GM19463 (cell line): ENCODE data around the gene DAND5.

Source experiments
- ATAC-seq: cut with Tn5 transposase; IDR thresholded peaks from one replicate; pipeline ENCODE4 v1.9.1; 2021; ENCODE audit warnings: mild to moderate bottlenecking, moderate library complexity; ENCODE audit not compliant: unreplicated experiment

DAND5 gene

GRCh38 chr19:12969292-12969988 is at the start of gene DAND5:
DAND5 (plus strand) TSS chr19:12969576; CDS start chr19:12969661, 85 bp downstream.
- ATAC-seq: no peak

- ATAC-seq: no peak
Measured at GRCh38 chr19:12921047-12921446, 48.3 kb upstream of the DAND5 start.

GRCh38 chr19:12922959-12923358 is 46.4 kb upstream of the DAND5 start:
- ATAC-seq: no peak

DNA sequence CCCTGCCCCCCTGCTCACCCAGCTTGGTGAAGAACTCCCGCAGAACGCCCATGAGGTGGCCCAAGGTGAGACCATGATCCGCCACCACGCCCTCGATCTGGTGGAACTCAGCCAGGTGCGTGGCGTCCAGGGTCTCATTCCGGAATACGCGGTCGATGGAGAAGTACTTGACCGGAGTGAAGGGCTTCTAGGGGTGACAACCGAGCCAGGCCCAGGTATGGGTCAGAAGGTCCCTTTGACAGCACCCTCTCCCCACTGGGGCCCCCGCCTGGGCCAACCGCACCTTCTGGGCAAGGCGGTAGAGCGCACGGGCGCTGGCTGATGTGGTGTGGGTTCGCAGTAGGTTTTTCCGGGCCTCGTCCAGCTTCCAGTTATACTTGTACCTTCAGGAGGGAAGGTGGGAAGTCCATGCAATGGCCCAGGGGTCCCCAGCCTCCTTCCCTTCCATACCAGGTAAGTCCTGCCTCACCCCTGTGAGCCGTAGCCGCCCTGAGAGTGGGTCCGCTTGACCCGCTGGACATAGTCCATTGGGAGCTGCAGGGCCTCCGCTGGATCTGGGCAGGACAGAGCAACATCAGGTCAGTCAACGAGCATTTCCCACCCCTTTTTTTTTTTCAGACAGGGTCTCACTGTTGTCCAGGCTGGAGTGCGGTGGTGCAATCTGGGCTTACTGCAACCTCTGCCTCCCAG is 44.6 kb upstream of the DAND5 start:
- ATAC-seq: no peak

- no peak for ATAC-seq
Measured at GRCh38 chr19:12930002-12930645, 39.3 kb upstream of the DAND5 start.

DNA sequence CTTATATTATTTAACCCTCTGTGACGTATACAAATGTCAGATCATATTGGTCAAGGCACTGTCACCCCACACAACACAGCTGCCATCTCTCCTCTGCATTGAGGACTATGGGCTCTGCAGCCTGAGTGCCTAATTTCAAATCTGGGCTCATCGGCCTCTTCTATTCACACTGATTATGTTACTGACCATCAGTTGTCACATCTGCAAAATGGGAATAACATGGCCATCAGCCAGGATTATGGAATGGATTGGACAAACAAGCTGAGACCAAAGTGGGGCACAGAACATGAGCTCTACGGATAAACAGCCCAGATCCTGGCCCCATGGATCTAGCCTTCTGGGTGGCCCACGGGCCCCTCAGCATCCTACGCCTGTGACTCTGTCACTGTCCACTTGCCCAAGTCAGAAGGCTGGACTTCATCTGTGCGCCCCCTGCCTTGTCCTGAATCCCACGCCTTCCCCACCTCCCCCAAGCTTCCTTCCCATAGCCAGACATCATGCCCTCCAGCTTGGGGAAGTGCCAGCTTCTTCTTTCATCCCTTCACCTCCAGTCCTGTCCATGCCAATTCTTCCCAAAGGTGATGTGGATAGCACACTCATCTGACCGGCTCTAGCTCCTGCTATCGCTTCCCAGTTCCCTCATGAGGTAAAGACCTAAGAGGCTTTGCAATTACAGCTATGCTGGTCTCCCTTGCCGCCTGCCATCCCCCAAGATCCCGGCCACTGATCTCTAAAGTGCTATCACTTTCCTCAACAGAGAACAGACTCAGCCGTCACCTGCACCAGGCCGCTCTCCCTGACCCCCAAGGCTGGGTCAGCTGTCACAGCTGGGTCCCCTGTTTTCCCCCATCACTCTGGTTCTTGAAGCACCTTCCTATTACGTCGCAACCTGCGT is 36.7 kb upstream of the DAND5 start:
- no peak for ATAC-seq

GRCh38 chr19:12933287-12934072 is 35.9 kb upstream of the DAND5 start, which contains the start of gene FARSA:
FARSA (minus strand) TSS chr19:12933711; CDS start chr19:12933696, 15 bp downstream.
- ATAC-seq: peak; percentile 38

DNA sequence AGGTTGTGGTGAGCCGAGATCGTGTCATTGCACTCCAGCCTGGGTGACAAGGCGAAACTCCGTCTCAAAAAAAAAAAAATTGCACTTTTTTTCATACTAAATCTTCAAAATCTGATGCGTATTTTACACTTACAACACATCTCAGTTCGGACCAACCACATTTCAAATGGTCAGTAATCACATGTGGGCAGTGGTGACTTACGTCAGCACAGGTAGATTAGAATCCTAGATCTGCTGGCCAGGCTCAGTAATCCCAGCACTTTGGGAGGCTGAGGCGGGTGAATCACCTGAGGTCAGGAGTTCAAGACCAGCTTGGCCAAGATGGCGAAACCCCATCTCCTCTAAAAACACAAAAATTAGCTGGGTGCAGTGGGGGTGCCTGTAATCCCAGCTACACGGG is 34.3 kb upstream of the DAND5 start:
- no peak for ATAC-seq

DNA sequence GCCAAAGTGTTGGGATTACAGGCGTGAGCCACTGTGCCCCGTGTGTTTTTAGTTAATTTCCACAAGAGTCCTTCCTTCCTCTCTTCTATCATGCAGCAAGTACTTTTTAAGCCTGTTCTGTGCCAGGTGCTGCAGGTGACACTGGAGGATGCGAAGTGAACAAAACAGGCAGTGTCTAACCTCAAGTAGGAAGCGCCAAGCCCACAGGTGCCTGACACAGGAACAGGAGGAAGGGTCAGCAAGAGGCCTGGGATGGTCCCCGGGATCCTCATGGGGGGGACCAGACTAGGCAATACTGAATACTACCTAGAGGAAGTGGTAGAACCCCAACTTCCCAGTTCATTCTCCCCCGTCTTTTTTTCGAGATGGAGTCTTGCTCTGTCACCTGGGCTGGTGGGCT is 32.8 kb upstream of the DAND5 start:
- no peak for ATAC-seq

- no peak for ATAC-seq
Measured at GRCh38 chr19:12937093-12937926, 32.1 kb upstream of the DAND5 start.

GRCh38 chr19:12937927-12938778 is 31.2 kb upstream of the DAND5 start, which contains the start of gene CALR:
CALR (plus strand) TSS chr19:12938609; CDS start chr19:12938680, 71 bp downstream.
- peak; percentile 82 for ATAC-seq

- ATAC-seq: no peak
Measured at GRCh38 chr19:12938779-12939601, 30.4 kb upstream of the DAND5 start.

DNA sequence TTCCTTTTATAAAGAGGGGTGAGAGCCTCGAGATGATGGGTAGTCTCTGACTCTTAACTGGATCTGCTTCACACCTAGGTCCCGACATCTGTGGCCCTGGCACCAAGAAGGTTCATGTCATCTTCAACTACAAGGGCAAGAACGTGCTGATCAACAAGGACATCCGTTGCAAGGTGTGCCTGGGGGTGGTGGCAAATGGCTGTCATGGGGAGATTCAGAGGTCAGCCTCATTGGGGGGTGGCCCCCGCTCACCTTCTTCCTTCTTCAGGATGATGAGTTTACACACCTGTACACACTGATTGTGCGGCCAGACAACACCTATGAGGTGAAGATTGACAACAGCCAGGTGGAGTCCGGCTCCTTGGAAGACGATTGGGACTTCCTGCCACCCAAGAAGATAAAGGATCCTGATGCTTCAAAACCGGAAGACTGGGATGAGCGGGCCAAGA is 29.4 kb upstream of the DAND5 start:
- ATAC-seq: no peak

GRCh38 chr19:12940897-12941296 is 28.5 kb upstream of the DAND5 start:
- no peak for ATAC-seq

- no peak for ATAC-seq
Measured at GRCh38 chr19:12943437-12944044, 25.8 kb upstream of the DAND5 start.

GRCh38 chr19:12944104-12944674 is 25.2 kb upstream of the DAND5 start:
- no peak for ATAC-seq
